Measurements from ENCODE around the gene SH3PXD2A. TPM values are rescaled to one million over a fixed set of nuclear protein-coding genes. Genes with fewer than 3 reads are reported as not detected.
A peak's percentile ranks its signal among the peaks of the same experiment; 100 is the strongest.

SH3PXD2A gene
- total and polyA plus RNA-seq, 2 experiments from 2014 or later: 1.8 to 5.0 TPM

- H3K36me3 ChIP-seq (ENCODE audit: insufficient read depth): peaks cover 1% of the 10 kb centered on the region; the same call in 1 of the 2 replicates
- no peak overlapping the region for H3K4me3 ChIP-seq
- H3K27ac Mint-ChIP-seq: no peak overlapping the region
- TF ChIP-seq NANOG (IDR thresholded peaks at IDR 0.05; ENCODE audit: borderline replicate concordance) (no peak), CREB1 (CRISPR knock-in tag; IDR thresholded peaks at IDR 0.05; ENCODE audit: low read depth) (0 out of 2 replicates have a peak, but pooled peaks have one; percentile 20), EZH2phosphoT487 (IDR thresholded peaks at IDR 0.05; ENCODE audit: unreplicated experiment) (no peak), ETS1 (IDR thresholded peaks at IDR 0.05) (no peak), ZNF114 (CRISPR knock-in tag; IDR thresholded peaks at IDR 0.05) (no peak), ZNF331 (CRISPR knock-in tag; IDR thresholded peaks at IDR 0.05; ENCODE audit: low read depth) (no peak), ZNF462 (CRISPR knock-in tag; IDR thresholded peaks at IDR 0.05) (no peak), CTCF (conservative IDR thresholded peaks at IDR 0.05; ENCODE audit: low read depth in 2 of 2) (peak; percentile 78 to 91), JUNB (IDR thresholded peaks at IDR 0.05; ENCODE audit: unreplicated experiment) (no peak), STAT1 (IDR thresholded peaks at IDR 0.05; ENCODE audit: unreplicated experiment) (no peak), EZH2 (IDR thresholded peaks at IDR 0.05; ENCODE audit: low read depth, unreplicated experiment) (no peak), REST (IDR thresholded peaks at IDR 0.05; ENCODE audit: unreplicated experiment) (no peak)
- ATAC-seq (peak; percentile 27; the same call in 1 of the 3 replicates), DNase-seq (ENCODE audit: low spot score) (peak; percentile 58)
- no peaks in the 10 kb centered on the region for H3K9me3 Mint-ChIP-seq
- H2AFZ ChIP-seq: no peak overlapping the region
- no peaks in the 10 kb centered on the region for H3K9me2 ChIP-seq (ENCODE audit: insufficient read depth)
- H3K4me3 Mint-ChIP-seq: no peak overlapping the region
- no peaks in the 10 kb centered on the region for H3K36me3 Mint-ChIP-seq (ENCODE audit: low read depth)
- no peaks in the 10 kb centered on the region for H3K27me3 ChIP-seq (ENCODE audit: insufficient read depth)
- no peaks in the 10 kb centered on the region for H3F3A ChIP-seq (replicated peaks; ENCODE audit: low read depth)
- no peak overlapping the region for H3K27ac ChIP-seq (ENCODE audit: low read depth)
- H3K4me2 ChIP-seq: no peak overlapping the region
- peaks cover 5% of the 10 kb centered on the region for H3K4me1 Mint-ChIP-seq
- H3K27me3 Mint-ChIP-seq (ENCODE audit: insufficient read depth, low read depth, poor library complexity): peaks cover 9% of the 10 kb centered on the region
- H3K4me1 ChIP-seq (ENCODE audit: insufficient read depth): no peaks in the 10 kb centered on the region
- no peaks in the 10 kb centered on the region for H4K20me1 ChIP-seq (replicated peaks; ENCODE audit: insufficient read depth)
- H3K79me2 ChIP-seq (replicated peaks; ENCODE audit: insufficient read depth): no peaks in the 10 kb centered on the region
Observed at GRCh38 chr10:103888113-103888841, 32.9 kb upstream of the SH3PXD2A start.
